ENCODE measurements around the gene PRC1.

The PRC1 gene

GRCh38 chr15:91007266-91007665 is 12.9 kb upstream of the PRC1 start:
- H3K27ac ChIP-seq = no peak overlapping the region
- TF ChIP-seq ZFX (IDR thresholded peaks at IDR 0.05; ENCODE audit: borderline replicate concordance) (no peak), CTCF (IDR thresholded peaks at IDR 0.05) (no peak)

GRCh38 chr15:91001209-91001608 is 6.9 kb upstream of the PRC1 start:
- no peak for TF ChIP-seq ZFX (IDR thresholded peaks at IDR 0.05; ENCODE audit: borderline replicate concordance)
- no peak for TF ChIP-seq CTCF (IDR thresholded peaks at IDR 0.05)
- no peak overlapping the region for H3K27ac ChIP-seq

GRCh38 chr15:90998737-90999136 is 4.4 kb upstream of the PRC1 start:
- no peak for TF ChIP-seq CTCF (IDR thresholded peaks at IDR 0.05)
- TF ChIP-seq ZFX (IDR thresholded peaks at IDR 0.05; ENCODE audit: borderline replicate concordance) = no peak
- H3K27ac ChIP-seq = no peak overlapping the region

- TF ChIP-seq ZFX (IDR thresholded peaks at IDR 0.05; ENCODE audit: borderline replicate concordance) (no peak), CTCF (IDR thresholded peaks at IDR 0.05) (no peak)
- peak overlapping the region; percentile 92 for H3K27ac ChIP-seq
These were observed 297 bp downstream of the PRC1 start for GRCh38 chr15:90994059-90994416.

- TF ChIP-seq ZFX (IDR thresholded peaks at IDR 0.05; ENCODE audit: borderline replicate concordance) = no peak
- TF ChIP-seq CTCF (IDR thresholded peaks at IDR 0.05) = no peak
- H3K27ac ChIP-seq = no peak overlapping the region
These were observed 2.6 kb downstream of the PRC1 start for GRCh38 chr15:90991587-90992285.

- H3K27ac ChIP-seq = no peak overlapping the region
- no peak for TF ChIP-seq ZFX (IDR thresholded peaks at IDR 0.05; ENCODE audit: borderline replicate concordance)
- no peak for TF ChIP-seq CTCF (IDR thresholded peaks at IDR 0.05)
These were observed 3.9 kb downstream of the PRC1 start for GRCh38 chr15:90990446-90990845.

GRCh38 chr15:90989040-90989768 is 5.1 kb downstream of the PRC1 start:
- H3K27ac ChIP-seq = no peak overlapping the region

More at GRCh38 chr15:90989040-90989768, 5.1 kb downstream of the PRC1 start:
- TF ChIP-seq ZFX (IDR thresholded peaks at IDR 0.05; ENCODE audit: borderline replicate concordance) (no peak), CTCF (IDR thresholded peaks at IDR 0.05) (no peak)

Measured in 22Rv1 (cell line).